HG02763 (cell line): ENCODE data around the gene WIZ.

ENCODE experiments used
- ATAC-seq: cut with Tn5 transposase; IDR thresholded peaks from one replicate; pipeline ENCODE4 v1.9.1; 2021; ENCODE audit warnings: mild to moderate bottlenecking, moderate library complexity; ENCODE audit not compliant: unreplicated experiment

WIZ gene

DNA sequence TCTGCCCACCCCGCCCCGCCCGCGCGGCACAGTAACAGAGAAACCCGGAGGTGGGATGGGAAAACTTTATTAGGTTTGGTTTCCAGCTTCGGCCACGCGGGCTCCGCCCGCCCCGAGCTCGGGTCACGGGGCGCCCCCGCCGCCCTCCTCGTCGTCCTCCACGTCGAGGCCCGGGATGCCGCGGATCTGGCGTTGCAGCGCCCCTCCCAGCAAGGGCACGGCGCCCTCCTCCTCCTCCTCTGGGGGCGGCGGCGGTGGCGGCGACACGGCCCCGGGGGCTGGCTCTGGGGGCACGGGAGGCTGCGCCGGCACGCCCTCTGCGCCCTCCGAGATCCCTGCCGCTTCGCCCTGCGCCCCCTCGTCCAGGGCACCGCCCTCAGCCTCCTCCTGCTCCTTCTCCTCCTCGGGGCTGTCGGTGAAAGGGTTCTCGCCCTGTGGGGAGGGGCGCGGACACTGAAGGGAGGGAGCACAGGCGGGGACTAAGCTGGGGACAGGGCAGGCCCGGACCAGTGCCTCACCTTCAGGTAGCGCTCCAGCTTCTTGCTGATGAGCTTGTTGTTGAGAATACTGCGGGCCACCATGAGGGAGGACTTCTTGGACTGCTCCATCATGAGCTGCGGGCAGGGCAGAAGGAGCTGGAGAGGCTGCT, 69.6 kb downstream of the WIZ start:
- peak; percentile 14 for ATAC-seq

DNA sequence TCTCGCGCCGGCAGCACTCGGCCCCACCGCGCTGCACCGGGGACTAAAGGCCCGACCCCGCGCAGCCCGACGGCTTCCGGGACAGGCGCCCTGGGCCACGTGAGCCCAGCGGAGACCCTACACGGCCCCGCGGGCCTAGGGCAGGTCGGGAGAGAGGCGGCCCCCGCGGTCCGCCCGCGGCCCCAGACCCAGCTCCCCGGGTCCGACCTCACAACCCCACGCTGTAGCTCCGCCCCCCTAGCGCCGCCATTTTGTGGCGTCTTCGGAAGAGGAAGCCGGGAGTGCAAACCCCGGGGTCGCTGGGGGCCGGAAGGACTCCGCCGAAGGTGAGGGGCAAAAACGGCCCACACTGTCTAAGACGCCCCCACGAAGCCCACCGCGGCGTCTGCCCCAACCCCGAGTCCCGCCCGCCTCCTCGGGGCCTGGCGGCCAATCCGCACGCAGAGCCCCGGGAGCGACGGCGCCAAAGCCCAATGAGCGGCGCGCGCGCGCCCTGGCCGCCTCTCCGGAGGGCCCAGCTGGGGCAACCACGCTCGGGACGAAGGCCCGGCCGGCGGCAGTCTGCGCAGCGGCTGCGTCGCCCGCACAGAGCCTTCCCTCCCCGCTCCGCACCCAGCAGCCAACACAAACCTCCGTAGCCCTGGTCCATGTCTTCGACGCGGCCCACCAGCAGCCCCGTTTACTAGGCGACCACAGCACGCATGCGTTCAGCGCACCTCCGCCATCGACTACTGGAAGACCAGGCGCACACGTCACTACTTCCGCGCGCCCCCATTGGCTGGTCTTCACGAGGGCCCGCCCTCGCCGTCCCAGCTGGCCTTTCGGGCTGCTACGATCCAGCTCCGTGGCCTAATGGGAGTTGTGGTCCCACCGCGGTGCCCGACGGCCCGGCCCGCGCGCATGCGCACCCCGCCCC, 70.4 kb downstream of the WIZ start, which contains the start of gene AKAP8:
Gene AKAP8 (minus strand): TSS at position 705 of the 916 bp plus-strand sequence. CDS start 56 bp downstream, at position 649.
- ATAC-seq: peak; percentile 89

GRCh38 chr19:15378534-15379082, 71.1 kb downstream of the WIZ start:
- ATAC-seq: no peak

GRCh38 chr19:15374796-15375440, 74.8 kb downstream of the WIZ start:
- no peak for ATAC-seq

- ATAC-seq: no peak
Observed at GRCh38 chr19:15374105-15374651, 75.6 kb downstream of the WIZ start.

GRCh38 chr19:15373644-15374043, 76.1 kb downstream of the WIZ start:
- ATAC-seq: no peak

DNA sequence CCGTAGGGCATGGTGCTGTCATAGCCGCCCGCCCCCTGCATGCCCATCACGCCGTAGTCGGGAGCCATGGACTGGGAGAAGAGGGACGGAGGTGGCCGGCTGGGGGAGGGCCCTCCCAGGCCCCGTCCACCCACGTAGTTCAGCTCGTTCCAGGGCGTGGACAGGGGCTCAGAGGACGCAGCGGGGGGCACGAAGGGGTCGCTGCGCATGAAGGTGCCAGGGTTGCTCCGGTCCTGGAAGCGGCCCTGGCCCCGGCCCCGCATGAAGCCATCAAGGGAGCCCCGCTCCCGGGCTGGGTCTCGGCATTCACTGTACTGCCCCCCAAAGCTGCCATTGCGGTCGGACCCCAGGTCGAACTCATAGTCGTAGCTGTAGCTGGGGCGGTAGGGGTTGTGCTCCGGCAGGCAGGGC, 76.9 kb downstream of the WIZ start:
- ATAC-seq: no peak

DNA sequence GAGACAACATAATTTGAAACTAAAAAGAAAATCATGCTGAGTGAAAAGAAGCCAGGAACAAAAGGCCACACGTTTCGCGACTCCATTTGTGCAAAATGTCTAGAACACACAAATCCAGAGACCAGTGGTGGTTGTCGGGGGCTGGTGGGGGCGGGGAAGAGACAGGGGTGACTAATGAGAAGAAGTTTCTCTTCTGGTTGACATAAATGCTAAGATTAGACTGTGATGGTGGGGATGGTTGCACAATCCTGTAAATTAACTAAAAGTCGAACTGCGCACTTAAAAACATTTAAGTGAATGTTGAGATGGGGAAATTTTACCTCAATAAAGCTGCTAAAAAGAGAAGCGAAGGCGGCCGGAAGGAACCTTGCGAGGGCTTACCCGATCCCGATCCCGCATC, 77.3 kb downstream of the WIZ start:
- ATAC-seq: no peak

DNA sequence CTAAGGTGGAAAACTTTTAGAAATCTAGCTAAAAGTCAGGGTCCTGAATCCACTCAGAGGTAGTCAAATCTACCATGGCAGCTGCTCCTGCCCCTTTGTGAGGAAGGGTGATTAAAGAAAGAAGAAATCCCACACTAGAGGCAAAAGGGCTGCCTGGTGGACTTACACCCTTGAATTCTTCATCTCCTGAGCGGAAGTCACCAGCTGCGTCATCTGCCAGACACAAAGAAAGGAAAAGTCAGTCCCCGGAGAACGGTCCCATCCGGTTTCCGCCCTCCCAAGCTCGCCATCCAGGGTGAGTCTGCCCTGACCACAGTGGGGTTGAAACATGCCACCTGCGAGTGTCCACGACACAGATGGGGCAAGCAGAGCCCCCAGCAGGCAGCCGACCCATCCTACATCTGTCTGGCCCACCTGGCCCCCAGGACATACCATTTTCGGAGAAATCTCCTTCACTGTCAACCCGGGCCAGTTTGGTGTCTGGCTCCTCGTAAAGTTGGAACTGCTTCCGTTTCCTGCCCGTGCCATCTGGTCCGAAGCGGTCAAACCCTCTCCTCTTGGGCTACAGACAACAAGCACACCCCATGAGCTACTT, 77.9 kb downstream of the WIZ start:
- no peak for ATAC-seq

- no peak for ATAC-seq
Observed at GRCh38 chr19:15371119-15371518, 78.6 kb downstream of the WIZ start.
